Measurements from ENCODE around the gene NOSTRIN.
"Not testable (repeated sequence)": the region's sequence is repeated elsewhere in the genome, so short reads cannot be mapped to it uniquely, and the experiment has no call there.

NOSTRIN gene

DNA sequence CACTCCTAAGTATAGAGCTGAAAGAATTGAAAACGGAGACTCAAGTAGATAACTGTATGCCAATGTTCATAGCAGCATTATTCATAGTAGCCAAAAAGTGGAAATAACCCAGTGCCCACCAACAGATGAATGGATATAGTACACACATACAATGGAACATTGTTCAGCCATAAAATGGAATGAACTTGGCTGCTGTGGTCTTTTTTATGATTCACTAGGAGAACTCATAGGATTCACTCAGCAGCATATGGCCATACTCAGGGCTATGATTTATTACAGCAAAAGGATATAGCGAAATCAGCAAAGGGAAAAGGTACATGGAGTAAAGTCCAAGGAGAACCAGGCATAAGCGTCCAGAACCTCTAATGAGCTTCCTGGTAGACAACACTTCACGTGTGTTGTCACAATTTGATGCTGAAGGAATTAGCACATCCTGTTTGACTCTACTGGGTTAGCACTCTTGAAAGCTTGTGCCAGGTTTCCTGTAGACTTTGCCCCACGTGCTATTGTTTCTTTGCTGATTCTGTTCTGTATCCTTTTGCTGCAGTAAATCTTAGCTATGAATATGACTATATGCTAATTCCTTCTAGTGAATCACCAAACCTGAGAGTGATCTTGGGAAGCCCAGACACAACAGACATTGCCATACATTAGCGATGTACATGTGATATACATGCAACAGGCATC lies 72.1 kb downstream of the NOSTRIN start:
- Histone ChIP-seq H3K9me3 (ENCODE audit: severe bottlenecking) (peaks cover 3% of the 10 kb centered on the region), H3K27me3 (ENCODE audit: insufficient read depth, low read depth, severe bottlenecking) (no peaks in the 10 kb centered on the region), H3K36me3 (peaks cover 24% of the 10 kb centered on the region), H3K4me3 (ENCODE audit: low read depth, low read length) (no peak overlapping the region), H3K27ac (no peak overlapping the region)
- TF ChIP-seq, protein P1, sequence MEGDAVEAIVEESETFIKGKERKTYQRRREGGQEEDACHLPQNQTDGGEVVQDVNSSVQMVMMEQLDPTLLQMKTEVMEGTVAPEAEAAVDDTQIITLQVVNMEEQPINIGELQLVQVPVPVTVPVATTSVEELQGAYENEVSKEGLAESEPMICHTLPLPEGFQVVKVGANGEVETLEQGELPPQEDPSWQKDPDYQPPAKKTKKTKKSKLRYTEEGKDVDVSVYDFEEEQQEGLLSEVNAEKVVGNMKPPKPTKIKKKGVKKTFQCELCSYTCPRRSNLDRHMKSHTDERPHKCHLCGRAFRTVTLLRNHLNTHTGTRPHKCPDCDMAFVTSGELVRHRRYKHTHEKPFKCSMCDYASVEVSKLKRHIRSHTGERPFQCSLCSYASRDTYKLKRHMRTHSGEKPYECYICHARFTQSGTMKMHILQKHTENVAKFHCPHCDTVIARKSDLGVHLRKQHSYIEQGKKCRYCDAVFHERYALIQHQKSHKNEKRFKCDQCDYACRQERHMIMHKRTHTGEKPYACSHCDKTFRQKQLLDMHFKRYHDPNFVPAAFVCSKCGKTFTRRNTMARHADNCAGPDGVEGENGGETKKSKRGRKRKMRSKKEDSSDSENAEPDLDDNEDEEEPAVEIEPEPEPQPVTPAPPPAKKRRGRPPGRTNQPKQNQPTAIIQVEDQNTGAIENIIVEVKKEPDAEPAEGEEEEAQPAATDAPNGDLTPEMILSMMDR (IDR thresholded peaks at IDR 0.05; ENCODE audit: low read depth, low read length) = no peak
- no peak for DNase-seq

DNA sequence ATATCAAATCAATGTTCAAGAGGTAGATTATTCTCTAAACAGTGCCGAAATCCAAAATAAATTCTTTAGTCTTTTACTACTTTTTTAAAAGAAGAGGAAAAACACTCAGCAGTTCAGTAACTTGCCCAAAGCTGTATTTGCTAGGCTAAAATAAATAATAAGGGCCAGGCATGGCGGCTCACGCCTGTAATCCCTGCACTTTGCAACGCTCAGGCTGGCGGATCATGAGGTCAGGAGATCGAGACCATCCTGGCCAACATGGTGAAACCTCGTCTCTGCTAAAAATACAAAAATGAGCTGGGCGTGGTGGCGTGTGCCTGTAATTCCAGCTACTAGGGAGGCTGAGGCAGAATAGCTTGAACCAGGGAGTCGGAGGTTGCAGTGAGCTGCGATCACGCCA lies 79.7 kb downstream of the NOSTRIN start:
- not testable (repeated sequence) for H3K4me3 ChIP-seq (ENCODE audit: low read depth, low read length); DNase-seq

DNA sequence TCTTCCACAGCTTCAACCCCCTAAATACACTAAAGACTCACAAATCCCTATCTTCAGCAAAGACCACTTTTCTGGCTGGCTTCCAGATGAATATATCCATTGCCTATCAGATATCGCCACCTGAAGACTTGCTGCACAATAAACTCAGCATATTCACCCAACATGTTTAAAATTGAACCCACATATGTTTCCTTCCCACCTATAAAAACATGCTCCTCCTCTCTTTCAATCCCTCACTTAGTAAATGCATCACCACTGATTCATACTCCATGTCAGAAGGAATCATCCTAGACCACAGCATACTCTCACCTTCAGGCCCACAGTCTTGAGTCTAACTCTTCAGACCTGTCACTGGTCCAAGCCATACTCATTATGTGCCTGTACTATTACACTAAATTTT lies 82.5 kb downstream of the NOSTRIN start:
- Histone ChIP-seq H3K27me3 (ENCODE audit: insufficient read depth, low read depth, severe bottlenecking) (no peaks in the 10 kb centered on the region), H3K4me3 (ENCODE audit: low read depth, low read length) (no peak overlapping the region), H3K36me3 (peaks cover 36% of the 10 kb centered on the region), H3K9me3 (ENCODE audit: severe bottlenecking) (no peaks in the 10 kb centered on the region), H3K27ac (no peak overlapping the region)
- no peak for DNase-seq
- TF ChIP-seq, protein P1 (IDR thresholded peaks at IDR 0.05; ENCODE audit: low read depth, low read length) = no peak

More for the DNA sequence above, 79.7 kb downstream of the NOSTRIN start:
- not testable (repeated sequence) for H3K27ac ChIP-seq; H3K9me3 ChIP-seq (ENCODE audit: severe bottlenecking); H3K27me3 ChIP-seq (ENCODE audit: insufficient read depth, low read depth, severe bottlenecking)
- peaks cover 31% of the 10 kb centered on the region for H3K36me3 ChIP-seq

DNA sequence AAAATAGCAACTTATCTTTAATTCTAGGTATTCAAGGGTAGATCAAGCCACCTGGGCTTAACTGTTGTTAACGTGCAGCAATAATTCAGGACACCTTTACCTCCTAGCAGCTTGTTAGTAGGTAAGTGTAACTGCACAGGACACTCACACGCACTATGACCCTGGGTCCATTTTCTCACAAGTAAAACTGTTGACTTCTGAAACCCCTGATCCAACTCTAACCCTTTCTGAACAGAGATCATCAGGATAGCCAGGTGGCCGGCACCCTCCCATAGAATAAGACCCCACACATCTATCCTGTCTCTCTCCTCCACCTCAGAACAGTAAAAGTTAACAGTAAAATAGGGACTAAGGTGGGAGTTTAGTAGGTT lies 87.2 kb downstream of the NOSTRIN start:
- peak overlapping the region; percentile 88 for H3K27ac ChIP-seq
- TF ChIP-seq, protein P1 (IDR thresholded peaks at IDR 0.05; ENCODE audit: low read depth, low read length) = no peak
- DNase-seq = no peak

DNA sequence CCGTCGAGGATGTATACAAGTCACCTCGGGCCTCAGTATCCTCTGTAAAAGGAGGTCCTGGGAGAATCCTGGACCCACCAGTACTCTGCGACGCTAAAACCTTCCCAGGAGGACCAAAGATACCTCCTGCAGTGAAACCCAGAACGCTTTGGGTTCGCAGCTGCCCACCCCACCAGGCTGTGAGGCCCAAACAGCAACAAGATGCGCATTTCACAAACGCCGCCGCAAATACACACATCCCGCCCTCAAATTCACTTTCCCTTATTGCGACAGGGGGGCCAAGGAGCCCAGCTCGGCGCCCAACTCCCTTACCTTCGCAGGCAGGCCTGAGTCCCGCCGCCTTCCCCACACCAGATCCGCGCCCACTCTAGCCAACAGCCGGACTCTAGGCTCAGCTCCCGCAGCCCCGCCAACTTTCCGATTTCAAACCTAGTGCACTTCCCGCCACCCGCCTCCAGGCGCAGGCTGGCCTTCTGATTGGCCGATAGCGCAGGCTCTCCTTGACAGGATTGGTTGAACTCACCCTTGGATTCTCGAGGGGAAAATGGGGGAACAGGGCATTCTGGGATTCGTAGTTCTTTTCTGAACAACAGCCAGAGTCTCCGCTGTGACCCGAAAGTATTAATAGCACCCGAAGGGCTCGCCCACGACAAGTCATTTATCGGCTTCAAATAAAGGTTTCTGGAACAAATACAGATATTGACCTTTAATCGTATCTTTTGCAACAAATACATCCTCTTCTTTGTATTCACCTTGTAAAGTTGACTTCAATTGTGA lies 87.8 kb downstream of the NOSTRIN start, which contains the start of gene SPC25:
Gene SPC25 (minus strand): TSS at position 425 of the 777 bp plus-strand sequence. CDS start 911 bp downstream, outside the sequence.
- Histone ChIP-seq H3K27me3 (ENCODE audit: insufficient read depth, low read depth, severe bottlenecking) (no peaks in the 10 kb centered on the region), H3K36me3 (peaks cover 26% of the 10 kb centered on the region), H3K9me3 (ENCODE audit: severe bottlenecking) (no peaks in the 10 kb centered on the region), H3K4me3 (ENCODE audit: low read depth, low read length) (peak within 1 kb of the TSS; percentile 87), H3K27ac (peak within 1 kb of the TSS; percentile 88)
- peak; percentile 94 for DNase-seq
- TF ChIP-seq, protein P1 (IDR thresholded peaks at IDR 0.05; ENCODE audit: low read depth, low read length) = no peak

More for the DNA sequence above, 87.2 kb downstream of the NOSTRIN start:
- Histone ChIP-seq H3K4me3 (ENCODE audit: low read depth, low read length) (peak overlapping the region; percentile 87), H3K9me3 (ENCODE audit: severe bottlenecking) (no peaks in the 10 kb centered on the region), H3K36me3 (peaks cover 29% of the 10 kb centered on the region), H3K27me3 (ENCODE audit: insufficient read depth, low read depth, severe bottlenecking) (no peaks in the 10 kb centered on the region)

DNA sequence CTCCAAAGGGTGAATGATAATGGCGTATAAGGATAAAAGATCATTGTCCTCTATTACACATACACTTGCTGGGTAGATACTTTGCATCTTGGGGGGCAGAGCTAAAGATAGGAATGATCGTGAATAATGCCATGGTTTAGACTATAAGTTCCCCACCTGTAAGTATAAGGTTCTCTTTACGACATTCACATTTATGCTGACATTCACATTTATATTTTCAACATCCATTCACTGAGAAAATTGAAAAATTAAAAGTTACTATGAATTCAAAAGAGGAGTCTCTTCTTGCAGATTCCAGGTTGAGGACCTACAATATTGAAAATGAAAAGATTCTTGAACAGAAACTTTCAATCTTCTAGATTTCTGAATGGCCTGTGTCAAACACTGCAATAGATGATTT lies 89.9 kb downstream of the NOSTRIN start:
- DNase-seq = no peak
- Histone ChIP-seq H3K36me3 (peaks cover 12% of the 10 kb centered on the region), H3K9me3 (ENCODE audit: severe bottlenecking) (no peaks in the 10 kb centered on the region), H3K4me3 (ENCODE audit: low read depth, low read length) (no peak overlapping the region), H3K27ac (no peak overlapping the region), H3K27me3 (ENCODE audit: insufficient read depth, low read depth, severe bottlenecking) (no peaks in the 10 kb centered on the region)
- TF ChIP-seq, protein P1 (IDR thresholded peaks at IDR 0.05; ENCODE audit: low read depth, low read length) = no peak
